NCI-H146 treated with DMSO at 0.1 percent for 48 hours (cell line): ENCODE results near the gene ZNF774.
A peak's percentile ranks its signal among the peaks of the same experiment; 100 is the strongest.
"Not testable (repeated sequence)": the region's sequence is repeated elsewhere in the genome, so short reads cannot be mapped to it uniquely, and the experiment has no call there.

Experiments used
- DNase-seq: peaks from one replicate; lab custom pipeline; 2025; ENCODE audit not compliant: unreplicated experiment; lab: John Stamatoyannopoulos, UW

Gene ZNF774

GRCh38 chr15:90345857-90346256, 6.2 kb upstream of the ZNF774 start:
- DNase-seq: no peak

GRCh38 chr15:90347431-90348065, 4.5 kb upstream of the ZNF774 start:
- DNase-seq: not testable (repeated sequence)

GRCh38 chr15:90348456-90348855, 3.6 kb upstream of the ZNF774 start:
- no peak for DNase-seq

GRCh38 chr15:90349072-90349471, 3.0 kb upstream of the ZNF774 start:
- DNase-seq: no peak

DNA sequence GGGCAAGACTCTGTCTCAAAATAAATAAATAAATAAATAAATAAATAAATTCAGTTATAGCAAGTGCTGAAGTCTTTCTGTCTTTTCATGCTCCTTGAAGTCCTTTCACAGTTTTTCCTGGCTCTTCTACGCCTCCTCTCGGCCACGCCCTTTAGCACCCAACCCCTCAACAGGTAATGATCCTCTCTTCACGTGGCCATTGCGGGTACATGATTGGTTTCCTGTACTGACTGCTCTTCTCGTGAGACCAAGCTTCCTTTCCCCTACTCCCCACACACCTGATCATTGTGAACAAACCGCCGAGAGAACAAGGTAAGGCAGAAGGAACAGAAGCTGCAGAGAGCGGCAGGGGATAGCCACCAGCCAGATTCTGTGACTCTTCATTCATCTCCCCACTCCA, 2.3 kb upstream of the ZNF774 start:
- no peak for DNase-seq

DNA sequence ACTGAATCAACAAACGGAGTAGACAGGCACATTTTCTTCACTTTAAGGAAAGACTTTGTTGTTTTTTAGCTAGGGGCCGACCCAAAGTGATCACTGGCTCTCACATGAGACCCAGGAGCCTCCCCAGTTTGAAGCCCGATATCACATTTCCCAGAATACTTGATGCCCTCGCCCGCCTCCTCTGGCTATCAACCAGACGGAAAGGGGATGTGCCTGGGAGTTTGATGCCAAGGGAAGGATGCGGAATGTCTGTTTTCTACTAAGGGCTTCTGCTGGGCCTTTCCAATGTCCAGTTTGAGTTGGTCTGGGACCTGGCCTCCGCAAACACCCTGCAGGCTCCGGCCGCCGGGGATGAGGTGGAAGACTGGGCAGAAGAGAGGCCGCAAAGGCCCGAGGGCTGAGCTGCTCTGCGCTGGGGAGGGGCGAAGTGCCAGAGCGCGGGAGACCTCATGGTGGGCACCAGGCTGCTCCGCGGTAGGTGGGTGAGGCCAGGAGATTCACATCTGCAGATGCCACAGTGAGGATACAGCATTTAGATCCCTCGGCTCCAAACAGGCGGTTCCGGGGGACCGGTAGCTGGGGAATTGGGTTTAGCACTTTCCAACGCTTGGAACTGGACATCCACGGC, 491 bp upstream of the ZNF774 start:
- DNase-seq: no peak

DNA sequence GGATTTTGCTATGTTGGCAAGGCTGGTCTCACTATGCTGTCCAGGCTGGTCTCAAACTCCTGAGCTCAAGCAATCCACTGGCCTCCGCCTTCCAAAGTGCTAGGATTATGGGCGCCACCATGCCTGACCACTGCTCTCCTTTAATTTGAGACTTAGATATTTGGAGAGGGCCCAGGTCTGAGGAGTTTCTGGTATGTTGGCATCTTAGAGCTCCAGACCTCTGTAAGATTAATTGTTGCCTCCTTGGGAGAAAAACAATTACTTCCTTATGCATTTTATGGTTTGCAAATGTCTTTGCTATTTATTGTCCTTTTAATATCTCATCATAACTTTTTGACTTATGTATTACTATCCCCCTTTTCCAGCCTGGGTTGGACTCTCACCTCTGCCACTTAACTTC, 2.9 kb downstream of the ZNF774 start:
- no peak for DNase-seq

GRCh38 chr15:90358124-90359033, 6.3 kb downstream of the ZNF774 start:
- no peak for DNase-seq

DNA sequence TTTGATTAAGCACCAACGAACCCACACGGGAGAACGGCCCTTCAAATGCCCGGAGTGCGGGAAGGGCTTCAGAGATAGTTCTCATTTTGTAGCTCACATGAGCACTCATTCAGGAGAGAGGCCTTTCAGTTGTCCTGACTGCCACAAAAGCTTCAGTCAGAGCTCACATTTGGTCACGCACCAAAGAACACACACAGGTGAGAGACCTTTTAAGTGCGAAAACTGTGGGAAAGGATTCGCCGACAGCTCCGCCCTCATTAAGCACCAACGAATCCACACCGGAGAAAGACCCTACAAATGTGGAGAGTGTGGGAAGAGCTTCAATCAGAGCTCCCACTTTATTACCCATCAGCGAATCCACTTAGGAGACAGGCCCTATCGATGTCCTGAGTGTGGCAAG, 8.7 kb downstream of the ZNF774 start:
- DNase-seq: no peak

DNA sequence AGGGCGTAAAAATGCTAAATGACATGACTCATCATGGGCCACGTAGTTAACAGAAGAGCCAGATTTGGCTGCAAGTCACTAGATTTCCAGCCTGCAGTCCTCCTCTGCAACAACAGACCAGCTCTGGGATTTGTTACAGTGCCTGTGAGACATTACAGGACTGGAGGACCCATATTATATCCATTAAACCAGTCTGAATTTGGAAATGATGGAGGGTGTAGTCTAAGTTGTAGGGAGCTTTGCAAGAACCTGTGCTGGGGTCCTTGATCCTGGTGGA, 10.8 kb downstream of the ZNF774 start:
- no peak for DNase-seq

- no peak for DNase-seq
Observed at GRCh38 chr15:90364251-90364650, 12.2 kb downstream of the ZNF774 start.

GRCh38 chr15:90365414-90366055, 13.5 kb downstream of the ZNF774 start:
- no peak for DNase-seq

DNA sequence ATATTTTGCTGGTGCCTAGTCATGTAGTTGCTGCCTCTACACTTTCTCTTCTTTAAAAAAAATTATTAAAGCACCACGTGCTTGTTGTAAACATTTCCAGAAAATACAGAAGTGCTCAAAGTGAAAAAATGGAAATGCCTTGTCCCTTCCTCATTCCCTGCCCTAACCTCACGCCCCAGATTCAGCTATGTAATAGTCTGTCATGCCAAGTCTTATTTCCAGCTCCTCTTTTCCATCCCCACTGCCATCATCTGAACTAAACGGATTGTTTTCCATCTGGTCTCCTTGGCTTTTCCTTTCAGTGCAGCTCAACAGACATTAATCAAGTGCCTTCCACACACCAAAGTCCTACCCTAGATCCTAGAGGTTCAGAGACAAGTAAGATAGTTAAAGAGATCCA, 15.5 kb downstream of the ZNF774 start:
- no peak for DNase-seq

- no peak for DNase-seq
Observed at GRCh38 chr15:90375071-90375470, 23.0 kb downstream of the ZNF774 start.

GRCh38 chr15:90376789-90377188, 24.7 kb downstream of the ZNF774 start:
- no peak for DNase-seq

- no peak for DNase-seq
Observed at GRCh38 chr15:90379263-90379662, 27.2 kb downstream of the ZNF774 start.

- no peak for DNase-seq
Observed at GRCh38 chr15:90381515-90381914, 29.4 kb downstream of the ZNF774 start.

DNA sequence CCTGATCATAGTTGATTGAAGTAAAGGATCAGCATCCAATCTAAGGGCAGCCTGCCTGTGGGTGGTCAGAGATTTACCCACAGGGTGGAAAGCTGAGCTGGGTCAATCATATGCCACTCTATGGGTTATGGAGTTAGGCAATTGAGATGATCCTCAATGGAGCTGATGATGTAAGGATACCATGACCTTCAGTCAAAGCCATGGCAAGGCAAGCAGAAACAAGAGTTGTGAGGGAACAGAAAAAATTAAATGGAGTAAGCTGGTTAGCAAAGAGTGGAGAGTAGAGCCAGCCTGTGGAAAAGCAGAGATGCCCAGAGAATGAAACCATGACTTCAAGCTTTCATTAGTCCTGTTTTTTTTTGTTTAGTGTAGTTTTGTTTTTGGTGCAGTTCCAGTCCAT, 30.2 kb downstream of the ZNF774 start:
- no peak for DNase-seq

DNA sequence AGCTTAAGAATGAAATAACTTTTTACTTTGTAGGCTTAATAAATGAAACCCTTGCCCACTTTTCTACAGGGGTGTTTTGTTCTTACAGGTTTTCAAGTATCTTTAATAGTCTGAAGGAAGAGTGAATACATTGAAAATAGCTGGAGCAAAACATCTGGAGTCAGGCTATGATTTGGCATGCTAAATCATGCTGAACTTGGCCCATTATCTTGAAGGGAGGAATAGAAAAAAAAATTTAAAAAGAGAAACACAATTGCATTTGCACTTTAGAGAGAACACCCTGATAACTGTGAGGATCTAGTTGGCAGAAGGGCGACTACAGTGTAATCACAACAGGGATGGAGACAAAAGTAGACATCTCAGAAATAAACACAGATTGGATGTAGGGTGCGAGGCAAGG, 34.1 kb downstream of the ZNF774 start:
- no peak for DNase-seq

GRCh38 chr15:90387534-90388461, 35.7 kb downstream of the ZNF774 start, which contains the start of gene IQGAP1:
IQGAP1 (plus strand) TSS chr15:90388242; CDS start chr15:90388342, 100 bp downstream.
- DNase-seq: peak; percentile 75
